Caco-2 (cell line): ENCODE measurements around the gene ASB4. TPM values are rescaled to one million over a fixed set of nuclear protein-coding genes. Genes with fewer than 3 reads are reported as not detected.

Experiments used
- Bru-seq: library from RNA; stranded (reverse); fragments of 400-500 nt; gene quantifications from one replicate; lab custom pipeline; 2021; lab: Mats Ljungman, UMichigan
- BruChase-seq, 2 experiments: library from RNA; stranded (reverse); fragments of 400-500 nt; gene quantifications; one replicate each; lab custom pipeline; 2021; lab: Mats Ljungman, UMichigan
- BruUV-seq: library from RNA; stranded (reverse); fragments of 400-500 nt; replicated peaks from 2 replicates; lab custom pipeline; 2021; lab: Mats Ljungman, UMichigan
- CTCF ChIA-PET: fragments of 300-600 bp; sonication (Branson Sonifier 250); formaldehyde crosslinking; loops from one replicate; lab custom pipeline; 2022; ENCODE audit warnings: antibody characterized with exemption; lab: Charles Lee
- POLR2A ChIA-PET: fragments of 300-600 bp; sonication (Branson Sonifier 250); formaldehyde crosslinking; loops from one replicate; lab custom pipeline; 2022; ENCODE audit warnings: antibody characterized with exemption; lab: Charles Lee
- DNase-seq, 2 experiments: peaks; one replicate each; pipeline versions ENCODE4 v3.0.0 to v3.0.0-alpha.2; 2020 to 2022
- H3K27me3 ChIP-seq: replicated peaks from 2 replicates; pipeline ENCODE4 v1.6.0; 2011; ENCODE audit warnings: low read length; ENCODE audit not compliant: control insufficient read depth, insufficient read depth
- H3K36me3 ChIP-seq: 2 replicates; pipeline ENCODE4 v1.5.1; 2011; ENCODE audit warnings: low read length; ENCODE audit not compliant: control insufficient read depth, insufficient read depth
- H3K4me1 ChIP-seq: fragments of 250-450 bp; sonication (Bioruptor Pico); 2 replicates; pipeline ENCODE4 v1.5.1; 2020; ENCODE audit warnings: mild to moderate bottlenecking
- H3K4me3 ChIP-seq: 2 replicates; pipeline ENCODE4 v1.5.1; 2011; ENCODE audit warnings: low read depth, mild to moderate bottlenecking, control low read depth, low read length
- H3K9me3 ChIP-seq: fragments of 250-450 bp; sonication (Bioruptor Pico); 2 replicates; pipeline ENCODE4 v1.5.1; 2020; ENCODE audit warnings: mild to moderate bottlenecking, moderate library complexity
- H3K27ac Mint-ChIP-seq: one replicate; pipeline ENCODE4 v1.8.0; 2022; ENCODE audit warnings: mixed read lengths; ENCODE audit not compliant: unreplicated experiment
- H3K27me3 Mint-ChIP-seq: one replicate; pipeline ENCODE4 v1.8.0; 2022; ENCODE audit warnings: mixed read lengths; ENCODE audit not compliant: insufficient read depth, unreplicated experiment
- H3K36me3 Mint-ChIP-seq: one replicate; pipeline ENCODE4 v1.8.0; 2022; ENCODE audit warnings: mild to moderate bottlenecking, mixed read lengths; ENCODE audit not compliant: insufficient read depth, unreplicated experiment
- H3K4me1 Mint-ChIP-seq: one replicate; pipeline ENCODE4 v1.8.0; 2022; ENCODE audit warnings: low read depth, mixed read lengths; ENCODE audit not compliant: unreplicated experiment
- H3K4me3 Mint-ChIP-seq: one replicate; pipeline ENCODE4 v1.8.0; 2022; ENCODE audit warnings: mild to moderate bottlenecking, moderate library complexity, mixed read lengths; ENCODE audit not compliant: unreplicated experiment
- H3K9me3 Mint-ChIP-seq: one replicate; pipeline ENCODE4 v1.8.0; 2022; ENCODE audit warnings: mixed read lengths; ENCODE audit not compliant: unreplicated experiment
- intact Hi-C: fragments of 100-400 bp; cut with micrococcal nuclease; formaldehyde crosslinking; loops from one replicate; pipeline ENCODE4 v1.10.0; 2022; ENCODE audit not compliant: unreplicated experiment
- long read RNA-seq: library from polyadenylated mRNA; stranded (forward); transcript quantifications from one replicate; pipeline ENCODE4 v2.0.0, GENCODE V29; 2022
- total RNA-seq: library from RNA; stranded (reverse); gene quantifications from 2 replicates; pipeline ENCODE4 v1.2.3, GENCODE V29; 2022
- TF ChIP-seq, protein P1 (sequence below), 2 experiments: fragments of 200-600 bp in 1 of 2; IDR thresholded peaks; 1 replicate in 1 of 2; 2 replicates in 1 of 2; pipeline versions ENCODE4 v1.5.1 to v1.8.0; 2011 to 2022; ENCODE audit warnings: antibody characterized with exemption in 1 of 2, control low read depth in 1 of 2, inconsistent platforms in 1 of 2, low read depth in 1 of 2, low read length in 1 of 2, mild to moderate bottlenecking in 1 of 2, moderate library complexity in 1 of 2; ENCODE audit not compliant: insufficient read depth in 1 of 2, severe bottlenecking in 1 of 2, unreplicated experiment in 1 of 2

Gene ASB4, protein sequence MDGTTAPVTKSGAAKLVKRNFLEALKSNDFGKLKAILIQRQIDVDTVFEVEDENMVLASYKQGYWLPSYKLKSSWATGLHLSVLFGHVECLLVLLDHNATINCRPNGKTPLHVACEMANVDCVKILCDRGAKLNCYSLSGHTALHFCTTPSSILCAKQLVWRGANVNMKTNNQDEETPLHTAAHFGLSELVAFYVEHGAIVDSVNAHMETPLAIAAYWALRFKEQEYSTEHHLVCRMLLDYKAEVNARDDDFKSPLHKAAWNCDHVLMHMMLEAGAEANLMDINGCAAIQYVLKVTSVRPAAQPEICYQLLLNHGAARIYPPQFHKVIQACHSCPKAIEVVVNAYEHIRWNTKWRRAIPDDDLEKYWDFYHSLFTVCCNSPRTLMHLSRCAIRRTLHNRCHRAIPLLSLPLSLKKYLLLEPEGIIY
- total RNA-seq (not detected in 2 replicates), Bru-seq, nascent RNA (percentile 12 among the genes with signal in this experiment), BruChase-seq, experiment 1, labeled RNA remaining after a 2-hour chase (percentile 15 among the genes with signal in this experiment), BruChase-seq, experiment 2, labeled RNA remaining after a 6-hour chase (percentile 18 among the genes with signal in this experiment)
- long read RNA-seq, partial matches to known transcripts: 0 of 1 reads
- long read RNA-seq, other reads (novel, unspliced or antisense): 0 of 1 reads

DNA sequence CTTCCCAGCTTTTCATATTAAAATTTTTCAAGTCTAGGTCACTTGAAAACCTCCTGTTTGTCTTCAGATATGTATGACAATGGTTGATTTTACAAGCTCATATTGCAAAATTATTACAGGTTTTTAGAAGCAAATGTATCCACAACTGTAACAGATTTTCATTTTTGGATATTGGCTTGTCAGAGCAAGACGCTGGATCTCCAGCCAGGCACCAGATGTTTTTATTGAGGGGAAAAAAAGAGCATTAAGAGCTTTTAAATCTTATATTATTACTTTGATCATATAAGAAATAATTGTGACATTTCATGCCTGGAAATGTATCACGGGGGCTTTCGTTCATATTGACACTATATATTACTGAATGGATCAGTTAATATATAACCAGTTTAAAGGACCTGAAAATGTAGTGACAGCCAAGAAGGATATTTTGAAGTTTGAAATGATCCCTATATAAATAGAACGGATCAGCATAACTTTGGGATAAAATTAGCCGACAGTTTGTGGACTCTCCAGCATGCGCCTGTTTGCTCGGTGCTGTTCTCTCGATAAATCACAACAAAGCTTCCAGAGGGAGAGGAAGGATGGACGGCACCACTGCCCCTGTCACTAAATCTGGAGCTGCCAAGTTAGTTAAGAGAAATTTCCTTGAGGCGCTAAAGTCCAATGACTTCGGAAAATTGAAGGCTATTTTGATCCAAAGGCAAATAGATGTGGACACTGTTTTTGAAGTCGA, at the start of gene ASB4:
Gene ASB4, plus strand, starts transcription at position 553 of the 733 bp plus-strand sequence. Its CDS starts 29 bp downstream, at position 582.
- DNase-seq: no peak
- TF ChIP-seq, protein P1, sequence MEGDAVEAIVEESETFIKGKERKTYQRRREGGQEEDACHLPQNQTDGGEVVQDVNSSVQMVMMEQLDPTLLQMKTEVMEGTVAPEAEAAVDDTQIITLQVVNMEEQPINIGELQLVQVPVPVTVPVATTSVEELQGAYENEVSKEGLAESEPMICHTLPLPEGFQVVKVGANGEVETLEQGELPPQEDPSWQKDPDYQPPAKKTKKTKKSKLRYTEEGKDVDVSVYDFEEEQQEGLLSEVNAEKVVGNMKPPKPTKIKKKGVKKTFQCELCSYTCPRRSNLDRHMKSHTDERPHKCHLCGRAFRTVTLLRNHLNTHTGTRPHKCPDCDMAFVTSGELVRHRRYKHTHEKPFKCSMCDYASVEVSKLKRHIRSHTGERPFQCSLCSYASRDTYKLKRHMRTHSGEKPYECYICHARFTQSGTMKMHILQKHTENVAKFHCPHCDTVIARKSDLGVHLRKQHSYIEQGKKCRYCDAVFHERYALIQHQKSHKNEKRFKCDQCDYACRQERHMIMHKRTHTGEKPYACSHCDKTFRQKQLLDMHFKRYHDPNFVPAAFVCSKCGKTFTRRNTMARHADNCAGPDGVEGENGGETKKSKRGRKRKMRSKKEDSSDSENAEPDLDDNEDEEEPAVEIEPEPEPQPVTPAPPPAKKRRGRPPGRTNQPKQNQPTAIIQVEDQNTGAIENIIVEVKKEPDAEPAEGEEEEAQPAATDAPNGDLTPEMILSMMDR (IDR thresholded peaks at IDR 0.05; ENCODE audit: insufficient read depth in 1 of 2, low read depth in 1 of 2, low read length in 1 of 2, severe bottlenecking in 1 of 2, unreplicated experiment in 1 of 2): no peak
- H3K9me3 ChIP-seq: no peaks in the 10 kb centered on the region
- no peaks in the 10 kb centered on the region for H3K9me3 Mint-ChIP-seq
- no peak within 1 kb of the TSS for H3K4me3 Mint-ChIP-seq
- H3K36me3 ChIP-seq: no peaks in the 10 kb centered on the region
- H3K27me3 ChIP-seq: no peaks in the 10 kb centered on the region
- H3K27me3 Mint-ChIP-seq: no peaks in the 10 kb centered on the region
- no peak within 1 kb of the TSS for H3K4me3 ChIP-seq
- ChIA-PET CTCF (no interaction called here), POLR2A (no interaction called here)
- H3K36me3 Mint-ChIP-seq: no peaks in the 10 kb centered on the region
- peaks cover 7% of the 10 kb centered on the region for H3K4me1 Mint-ChIP-seq
- H3K4me1 ChIP-seq: peaks cover 17% of the 10 kb centered on the region
- no TSS peak for BruUV-seq
- intact Hi-C loops: no loop called here
- H3K27ac Mint-ChIP-seq: no peak within 1 kb of the TSS

GRCh38 chr7:95436407-95436806, 49.3 kb upstream of the ASB4 start:
- intact Hi-C loops: no loop called here
- DNase-seq: no peak
- H3K4me3 Mint-ChIP-seq: peak overlapping the region; percentile 91
- no peaks in the 10 kb centered on the region for H3K36me3 ChIP-seq
- no peak overlapping the region for H3K4me3 ChIP-seq
- H3K27me3 ChIP-seq: no peaks in the 10 kb centered on the region
- no peaks in the 10 kb centered on the region for H3K9me3 Mint-ChIP-seq
- TF ChIP-seq, protein P1 (IDR thresholded peaks at IDR 0.05; ENCODE audit: insufficient read depth in 1 of 2, low read depth in 1 of 2, low read length in 1 of 2, severe bottlenecking in 1 of 2, unreplicated experiment in 1 of 2): no peak
- ChIA-PET CTCF (interaction anchor here (1.2 kb wide), 1 partner anchor 40 kb away, joined by 6 read pairs; the partner anchor contains the start of gene PON3), POLR2A (no interaction called here)
- no peak overlapping the region for H3K27ac Mint-ChIP-seq
- BruUV-seq: no TSS peak
- no peaks in the 10 kb centered on the region for H3K27me3 Mint-ChIP-seq
- H3K4me1 ChIP-seq: peaks cover 51% of the 10 kb centered on the region
- H3K9me3 ChIP-seq: no peaks in the 10 kb centered on the region
- peaks cover 27% of the 10 kb centered on the region for H3K4me1 Mint-ChIP-seq
- H3K36me3 Mint-ChIP-seq: peaks cover 22% of the 10 kb centered on the region
